Retinal pigment epithelial cell (primary cell): ENCODE measurements around the gene VAV2.

Experiments used
- DNase-seq: peaks from one replicate; pipeline ENCODE4 v3.0.0-alpha.2; 2010; ENCODE audit warnings: low read depth
- H3K4me3 ChIP-seq: 2 replicates; pipeline ENCODE4 v1.5.1; 2011; ENCODE audit warnings: mild to moderate bottlenecking, low read length, control low read depth, moderate library complexity
- TF ChIP-seq, protein P1 (sequence below): conservative IDR thresholded peaks from 2 replicates; pipeline ENCODE4 v1.5.1; 2011; ENCODE audit warnings: low read depth, low read length, control low read depth, inconsistent platforms

The VAV2 gene

DNA sequence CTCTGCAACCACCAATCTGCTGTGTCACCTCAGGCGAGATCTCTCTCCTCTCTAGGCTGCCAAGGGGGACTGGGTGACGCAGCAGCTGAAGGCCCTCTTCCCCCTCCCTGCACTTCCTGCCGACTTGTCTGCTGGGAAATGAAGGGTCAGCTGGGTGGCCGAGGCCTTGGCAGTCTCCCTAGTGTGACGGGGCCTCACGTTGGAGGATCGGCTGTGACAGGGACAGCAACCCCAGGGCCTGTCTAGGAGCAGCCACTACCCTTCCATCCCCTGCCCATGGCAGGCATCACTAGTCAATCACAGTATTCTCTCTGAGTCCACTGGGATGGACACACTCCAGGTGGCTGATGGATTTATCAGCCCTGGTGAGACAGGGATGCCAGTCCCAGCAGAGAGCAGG is 146.7 kb downstream of the VAV2 start:
- no peak for DNase-seq
- TF ChIP-seq, protein P1, sequence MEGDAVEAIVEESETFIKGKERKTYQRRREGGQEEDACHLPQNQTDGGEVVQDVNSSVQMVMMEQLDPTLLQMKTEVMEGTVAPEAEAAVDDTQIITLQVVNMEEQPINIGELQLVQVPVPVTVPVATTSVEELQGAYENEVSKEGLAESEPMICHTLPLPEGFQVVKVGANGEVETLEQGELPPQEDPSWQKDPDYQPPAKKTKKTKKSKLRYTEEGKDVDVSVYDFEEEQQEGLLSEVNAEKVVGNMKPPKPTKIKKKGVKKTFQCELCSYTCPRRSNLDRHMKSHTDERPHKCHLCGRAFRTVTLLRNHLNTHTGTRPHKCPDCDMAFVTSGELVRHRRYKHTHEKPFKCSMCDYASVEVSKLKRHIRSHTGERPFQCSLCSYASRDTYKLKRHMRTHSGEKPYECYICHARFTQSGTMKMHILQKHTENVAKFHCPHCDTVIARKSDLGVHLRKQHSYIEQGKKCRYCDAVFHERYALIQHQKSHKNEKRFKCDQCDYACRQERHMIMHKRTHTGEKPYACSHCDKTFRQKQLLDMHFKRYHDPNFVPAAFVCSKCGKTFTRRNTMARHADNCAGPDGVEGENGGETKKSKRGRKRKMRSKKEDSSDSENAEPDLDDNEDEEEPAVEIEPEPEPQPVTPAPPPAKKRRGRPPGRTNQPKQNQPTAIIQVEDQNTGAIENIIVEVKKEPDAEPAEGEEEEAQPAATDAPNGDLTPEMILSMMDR = no peak
- H3K4me3 ChIP-seq = no peak overlapping the region

DNA sequence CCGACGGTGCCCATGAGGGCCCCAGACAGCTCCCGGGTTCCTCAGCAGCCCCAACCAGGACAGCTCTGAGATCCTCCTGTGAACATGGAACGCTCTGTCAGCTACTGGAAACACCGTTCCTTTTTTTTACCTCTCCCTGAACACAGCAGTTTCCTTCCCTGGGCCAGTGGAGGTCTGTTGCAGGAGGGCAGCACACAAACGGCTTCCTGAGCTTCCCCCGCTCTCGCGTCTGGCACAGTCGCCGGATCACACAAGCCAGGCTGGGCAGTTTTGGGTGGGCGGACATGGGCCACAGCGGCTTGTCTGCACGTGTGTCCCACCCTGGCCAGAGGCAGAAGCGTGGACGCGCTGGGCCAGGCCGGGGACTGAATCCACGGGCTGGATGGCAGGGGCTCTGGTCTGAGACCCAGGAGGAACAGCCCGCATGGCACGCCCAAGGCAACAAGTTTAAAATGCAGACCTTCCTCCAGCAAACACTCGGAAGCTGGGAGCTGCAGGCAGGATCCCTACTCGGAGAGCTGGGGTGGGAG is 147.2 kb downstream of the VAV2 start:
- no peak overlapping the region for H3K4me3 ChIP-seq
- DNase-seq = no peak
- TF ChIP-seq, protein P1 = no peak

DNA sequence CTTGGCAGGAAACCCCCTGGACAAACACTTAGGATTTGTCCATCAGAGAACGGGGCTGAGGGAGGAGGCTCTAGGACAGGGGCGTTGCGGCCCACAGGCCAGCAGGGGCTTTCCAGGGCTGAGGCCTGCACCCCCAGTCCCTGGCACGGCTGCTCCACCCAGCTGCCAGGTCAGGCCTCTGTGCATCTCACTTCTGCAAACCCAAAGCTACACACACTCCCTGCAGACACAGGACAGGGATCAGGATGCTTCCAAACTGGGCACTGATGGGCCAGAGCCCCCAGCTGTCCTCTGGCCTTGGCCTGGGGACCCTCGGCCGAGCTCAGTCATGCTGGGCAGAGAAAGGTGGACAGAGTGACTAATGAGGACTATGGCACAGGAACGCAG is 147.7 kb downstream of the VAV2 start:
- no peak for DNase-seq
- TF ChIP-seq, protein P1 = no peak
- no peak overlapping the region for H3K4me3 ChIP-seq

DNA sequence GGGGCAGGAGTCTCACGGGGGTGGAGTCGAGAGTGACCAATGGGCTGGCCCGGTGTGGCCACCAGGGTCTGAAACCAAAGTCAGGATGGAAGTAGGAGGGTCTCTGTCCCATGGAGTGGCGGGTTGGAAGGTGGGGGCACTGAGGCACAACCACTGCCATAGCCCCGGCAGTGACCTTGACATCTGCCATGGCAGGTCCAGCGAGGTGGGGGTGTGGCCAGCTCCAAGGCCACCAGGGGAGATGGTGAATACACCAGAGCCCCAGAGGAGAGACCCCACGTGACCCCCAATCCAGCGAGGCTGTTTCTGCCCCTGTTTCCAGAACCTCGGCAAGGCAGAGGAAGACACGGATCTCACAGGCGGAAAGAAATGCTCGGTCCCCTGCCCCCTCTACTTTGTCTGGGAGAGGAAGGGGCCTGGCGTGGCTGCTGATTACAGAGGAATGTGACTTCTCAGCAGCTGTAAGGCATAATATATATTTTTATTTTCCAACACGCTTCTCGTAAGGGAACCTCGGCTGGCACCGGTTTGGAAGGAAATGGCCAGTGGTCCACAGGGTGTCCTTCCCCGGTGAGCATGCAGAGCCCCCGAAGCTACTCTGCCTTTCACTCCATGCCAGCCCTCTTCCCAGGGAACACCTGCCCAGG is 148.2 kb downstream of the VAV2 start:
- TF ChIP-seq, protein P1 = no peak
- no peak for DNase-seq
- no peak overlapping the region for H3K4me3 ChIP-seq

DNA sequence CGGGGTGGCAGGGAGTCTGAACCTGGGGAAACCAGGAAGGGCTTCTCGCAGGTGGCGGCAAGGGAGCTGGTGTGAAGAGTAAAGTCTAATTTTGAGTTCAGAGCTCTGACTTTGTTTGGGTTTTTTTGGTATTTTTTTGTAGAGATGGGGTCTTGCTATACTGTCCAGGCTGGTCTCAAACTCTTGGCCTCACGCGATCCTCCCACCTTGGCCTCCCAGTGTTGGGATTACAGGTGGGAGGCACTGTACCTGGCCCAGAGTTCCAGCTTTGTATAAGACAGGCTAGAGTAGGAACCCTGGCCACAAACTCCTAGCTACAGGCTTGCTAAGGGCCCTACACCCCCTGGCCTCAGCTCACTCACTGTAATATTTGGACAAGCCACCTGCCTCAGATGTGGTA is 148.9 kb downstream of the VAV2 start:
- no peak overlapping the region for H3K4me3 ChIP-seq
- TF ChIP-seq, protein P1 = no peak
- DNase-seq = no peak

DNA sequence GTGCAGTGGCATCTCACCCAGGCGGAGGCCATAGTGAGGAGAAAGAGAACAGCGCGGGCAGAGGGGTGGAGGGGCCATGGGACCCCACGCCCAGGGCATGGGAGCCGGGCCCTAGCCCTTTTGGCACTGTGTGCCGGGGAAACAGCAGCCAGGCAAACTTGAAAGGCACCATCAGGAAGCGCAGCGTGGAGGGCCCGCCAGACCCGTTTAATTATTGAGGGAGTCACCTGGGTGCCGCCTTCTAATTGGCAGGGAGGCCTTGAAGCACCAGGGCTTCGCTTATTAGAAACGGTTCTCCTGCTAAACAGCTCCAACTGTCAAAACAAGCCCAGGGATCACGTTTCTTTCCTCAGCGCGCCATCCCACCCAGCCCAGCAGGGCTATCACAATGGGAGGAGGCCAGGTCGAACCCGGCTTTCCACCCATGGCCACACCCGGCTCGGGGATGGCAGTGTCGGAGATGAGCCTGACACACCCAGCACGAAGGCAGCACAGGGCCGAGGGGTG is 149.3 kb downstream of the VAV2 start:
- DNase-seq = no peak
- TF ChIP-seq, protein P1 = no peak

DNA sequence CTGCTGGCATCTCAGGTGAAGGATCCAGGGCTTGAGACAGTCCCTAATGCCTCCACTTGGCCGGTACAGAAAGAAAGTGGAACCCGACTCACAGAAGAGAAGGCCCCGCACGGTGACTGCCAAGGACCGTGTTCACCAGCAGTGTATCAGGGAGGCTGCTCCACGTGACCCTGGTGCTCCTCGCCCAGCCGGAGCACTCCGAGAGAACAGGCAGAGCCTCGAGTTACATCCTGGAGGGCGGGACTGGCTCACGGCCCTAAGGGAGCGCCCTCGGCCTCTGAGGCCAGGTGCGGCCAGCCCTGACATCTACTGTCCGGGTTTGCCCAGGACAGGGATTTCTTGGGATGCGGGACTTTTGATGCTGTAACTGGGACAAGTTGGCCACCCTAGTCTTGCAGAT is 149.9 kb downstream of the VAV2 start:
- H3K4me3 ChIP-seq = no peak overlapping the region
- DNase-seq = no peak
- TF ChIP-seq, protein P1 = no peak

More for the DNA sequence above, 149.3 kb downstream of the VAV2 start:
- H3K4me3 ChIP-seq = no peak overlapping the region
